WERI-Rb-1 (cell line): ENCODE data around the gene SIX4.

Source experiments
- DNase-seq: peaks from one replicate; pipeline ENCODE4 v3.0.0-alpha.2; 2020
- H3K27ac ChIP-seq: fragments of 250-450 bp; sonication (Bioruptor Pico); 2 replicates; pipeline ENCODE4 v1.5.1; 2020; ENCODE audit warnings: mild to moderate bottlenecking, moderate library complexity
- H3K27me3 ChIP-seq: fragments of 250-450 bp; sonication (Bioruptor Pico); 2 replicates; pipeline ENCODE4 v1.5.1; 2021; ENCODE audit warnings: mild to moderate bottlenecking, low read depth, moderate library complexity; ENCODE audit not compliant: insufficient read depth, severe bottlenecking
- H3K36me3 ChIP-seq: fragments of 250-450 bp; sonication (Bioruptor Pico); 2 replicates; pipeline ENCODE4 v1.5.1; 2020; ENCODE audit warnings: mild to moderate bottlenecking, moderate library complexity
- H3K4me3 ChIP-seq: 2 replicates; pipeline ENCODE4 v1.5.1; 2011; ENCODE audit warnings: low read depth, mild to moderate bottlenecking, control low read depth, low read length
- H3K9me3 ChIP-seq: fragments of 250-450 bp; sonication (Bioruptor Pico); 2 replicates; pipeline ENCODE4 v1.5.1; 2021; ENCODE audit warnings: mild to moderate bottlenecking, moderate library complexity; ENCODE audit not compliant: severe bottlenecking
- TF ChIP-seq, protein P1 (sequence below): IDR thresholded peaks from 2 replicates; pipeline ENCODE4 v1.5.1; 2011; ENCODE audit warnings: low read depth, mild to moderate bottlenecking, control low read depth, inconsistent platforms, low read length

Gene SIX4

DNA sequence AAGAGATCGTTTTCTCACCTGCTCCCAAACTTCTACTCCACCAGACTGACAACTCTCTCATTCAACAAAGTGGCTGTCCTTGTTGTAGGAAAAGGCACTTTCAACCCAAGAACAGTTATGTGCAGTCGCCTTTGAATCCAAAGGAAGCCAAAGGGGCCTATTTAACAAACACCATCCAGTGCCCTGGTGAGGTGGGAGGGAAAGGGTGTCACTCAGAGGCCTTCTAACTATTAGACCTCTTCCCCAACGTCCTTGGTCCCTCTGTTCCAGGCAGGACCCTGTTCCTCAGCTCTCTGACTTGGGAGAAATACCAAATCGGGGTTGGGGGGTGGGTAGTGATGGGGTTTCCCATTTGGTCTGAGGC is 3.2 kb downstream of the SIX4 start:
- Histone ChIP-seq H3K27me3 (no peaks in the 10 kb centered on the region), H3K4me3 (peak overlapping the region; percentile 93), H3K27ac (no peak overlapping the region), H3K9me3 (no peaks in the 10 kb centered on the region), H3K36me3 (peaks cover 33% of the 10 kb centered on the region)
- TF ChIP-seq, protein P1, sequence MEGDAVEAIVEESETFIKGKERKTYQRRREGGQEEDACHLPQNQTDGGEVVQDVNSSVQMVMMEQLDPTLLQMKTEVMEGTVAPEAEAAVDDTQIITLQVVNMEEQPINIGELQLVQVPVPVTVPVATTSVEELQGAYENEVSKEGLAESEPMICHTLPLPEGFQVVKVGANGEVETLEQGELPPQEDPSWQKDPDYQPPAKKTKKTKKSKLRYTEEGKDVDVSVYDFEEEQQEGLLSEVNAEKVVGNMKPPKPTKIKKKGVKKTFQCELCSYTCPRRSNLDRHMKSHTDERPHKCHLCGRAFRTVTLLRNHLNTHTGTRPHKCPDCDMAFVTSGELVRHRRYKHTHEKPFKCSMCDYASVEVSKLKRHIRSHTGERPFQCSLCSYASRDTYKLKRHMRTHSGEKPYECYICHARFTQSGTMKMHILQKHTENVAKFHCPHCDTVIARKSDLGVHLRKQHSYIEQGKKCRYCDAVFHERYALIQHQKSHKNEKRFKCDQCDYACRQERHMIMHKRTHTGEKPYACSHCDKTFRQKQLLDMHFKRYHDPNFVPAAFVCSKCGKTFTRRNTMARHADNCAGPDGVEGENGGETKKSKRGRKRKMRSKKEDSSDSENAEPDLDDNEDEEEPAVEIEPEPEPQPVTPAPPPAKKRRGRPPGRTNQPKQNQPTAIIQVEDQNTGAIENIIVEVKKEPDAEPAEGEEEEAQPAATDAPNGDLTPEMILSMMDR = no peak
- no peak for DNase-seq

DNA sequence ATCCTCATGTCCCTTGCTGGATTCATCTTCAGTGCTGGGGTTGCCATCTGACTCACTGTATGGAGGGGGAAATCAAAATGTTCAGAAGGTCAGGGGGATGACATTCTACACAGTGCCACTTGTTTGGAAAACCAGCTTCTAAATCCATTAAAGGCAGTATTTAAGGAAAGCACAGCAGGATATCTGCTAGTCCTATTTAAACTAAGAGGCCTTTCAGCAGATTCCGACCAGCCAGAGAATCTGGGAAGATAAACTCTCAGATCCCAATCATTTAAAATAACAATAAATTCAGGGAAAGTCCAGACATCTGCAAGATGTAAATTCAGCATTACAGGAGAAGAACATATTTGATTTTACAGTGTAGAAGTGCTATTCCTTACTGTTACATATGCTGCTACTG is 3.8 kb downstream of the SIX4 start:
- TF ChIP-seq, protein P1 = no peak
- Histone ChIP-seq H3K9me3 (no peaks in the 10 kb centered on the region), H3K4me3 (no peak overlapping the region), H3K36me3 (peaks cover 33% of the 10 kb centered on the region), H3K27ac (no peak overlapping the region), H3K27me3 (no peaks in the 10 kb centered on the region)
- no peak for DNase-seq

- Histone ChIP-seq H3K27me3 (no peaks in the 10 kb centered on the region), H3K36me3 (peaks cover 23% of the 10 kb centered on the region), H3K4me3 (no peak overlapping the region), H3K27ac (no peak overlapping the region), H3K9me3 (no peaks in the 10 kb centered on the region)
- TF ChIP-seq, protein P1 = no peak
- DNase-seq = no peak
Observed at GRCh38 chr14:60713513-60713912, 10.6 kb downstream of the SIX4 start.

DNA sequence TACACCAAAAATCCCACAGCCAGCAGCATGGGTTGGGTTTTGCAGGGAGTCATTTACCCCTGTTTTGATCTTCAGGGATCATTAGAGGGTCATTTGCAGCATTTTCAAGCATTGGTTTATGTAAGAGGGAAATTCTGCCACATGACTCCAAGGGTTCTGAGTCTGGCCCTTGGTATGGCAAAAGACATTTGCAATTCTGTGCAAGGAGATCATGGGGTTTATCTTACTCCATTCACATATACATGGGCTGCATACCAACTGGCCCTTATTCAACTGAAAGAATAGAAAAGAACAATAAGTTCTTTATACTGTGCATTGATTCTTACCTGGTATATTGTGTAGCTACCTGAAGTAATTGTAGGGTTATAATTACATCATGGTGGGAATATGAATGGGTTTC is 13.7 kb downstream of the SIX4 start:
- H3K27me3 ChIP-seq = no peaks in the 10 kb centered on the region
- TF ChIP-seq, protein P1 = no peak

GRCh38 chr14:60707858-60708257 is 16.3 kb downstream of the SIX4 start:
- no peaks in the 10 kb centered on the region for H3K9me3 ChIP-seq
- H3K27ac ChIP-seq = no peak overlapping the region
- H3K4me3 ChIP-seq = no peak overlapping the region
- no peaks in the 10 kb centered on the region for H3K27me3 ChIP-seq
- no peak for DNase-seq
- H3K36me3 ChIP-seq = no peaks in the 10 kb centered on the region; the same call in 1 of the 2 replicates
- TF ChIP-seq, protein P1 = no peak

More for the DNA sequence above, 13.7 kb downstream of the SIX4 start:
- Histone ChIP-seq H3K4me3 (no peak overlapping the region), H3K36me3 (peaks cover 8% of the 10 kb centered on the region), H3K9me3 (no peaks in the 10 kb centered on the region), H3K27ac (no peak overlapping the region)
- no peak for DNase-seq

DNA sequence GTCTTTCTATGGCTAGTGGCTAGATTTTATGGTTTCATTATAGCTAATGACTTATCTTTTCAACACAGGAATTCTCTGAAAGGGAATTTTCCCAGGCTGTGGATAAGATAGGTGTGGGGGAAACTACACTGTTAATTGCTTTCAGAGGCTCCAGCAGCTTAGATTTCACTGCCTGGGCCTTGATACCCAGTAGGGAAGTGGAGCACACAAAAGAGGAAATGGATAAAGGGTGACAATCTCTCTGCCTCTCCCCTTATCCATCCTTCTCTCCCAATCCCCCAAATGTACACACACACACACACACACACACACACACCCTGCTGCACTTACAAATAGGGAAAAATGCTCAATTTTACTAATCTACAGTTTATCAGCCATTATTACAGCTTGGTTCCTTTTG is 19.1 kb downstream of the SIX4 start:
- H3K4me3 ChIP-seq = no peak overlapping the region
- DNase-seq = no peak
- peaks cover 3% of the 10 kb centered on the region for H3K9me3 ChIP-seq
- TF ChIP-seq, protein P1 = no peak
- no peaks in the 10 kb centered on the region for H3K27me3 ChIP-seq
- no peak overlapping the region for H3K27ac ChIP-seq
- no peaks in the 10 kb centered on the region for H3K36me3 ChIP-seq
